ENCODE results near the gene TEKT1. TPM values are rescaled to one million over a fixed set of nuclear protein-coding genes. Genes with fewer than 3 reads are reported as not detected.
"Not testable (repeated sequence)": the region's sequence is repeated elsewhere in the genome, so short reads cannot be mapped to it uniquely, and the experiment has no call there.

Gene TEKT1
- total RNA-seq, 1 donor from 2014 or later, result not detected

GRCh38 chr17:6816368-6816767, 15.2 kb downstream of the TEKT1 start:
- not testable (repeated sequence) for DNase-seq (ENCODE audit: low spot score)

- DNase-seq (ENCODE audit: low spot score), result no peak
Observed at GRCh38 chr17:6815775-6816174, 15.8 kb downstream of the TEKT1 start.

GRCh38 chr17:6812295-6812694, 19.2 kb downstream of the TEKT1 start:
- DNase-seq (ENCODE audit: low spot score), result no peak

- DNase-seq (ENCODE audit: low spot score), result no peak
Observed at GRCh38 chr17:6811510-6811909, 20.0 kb downstream of the TEKT1 start.

- no peak for DNase-seq (ENCODE audit: low spot score)
Observed at GRCh38 chr17:6800422-6801027, 31.0 kb downstream of the TEKT1 start.

GRCh38 chr17:6799738-6800137, 31.8 kb downstream of the TEKT1 start:
- DNase-seq (ENCODE audit: low spot score), result no peak

GRCh38 chr17:6797718-6798351, 33.7 kb downstream of the TEKT1 start:
- no peak for DNase-seq (ENCODE audit: low spot score)

GRCh38 chr17:6796887-6797490, 34.5 kb downstream of the TEKT1 start:
- DNase-seq (ENCODE audit: low spot score), result no peak

GRCh38 chr17:6796017-6796886, 35.3 kb downstream of the TEKT1 start:
- no peak for DNase-seq (ENCODE audit: low spot score)

GRCh38 chr17:6793748-6794493, 37.6 kb downstream of the TEKT1 start:
- DNase-seq (ENCODE audit: low spot score), result no peak

GRCh38 chr17:6789146-6789545, 42.4 kb downstream of the TEKT1 start:
- DNase-seq (ENCODE audit: low spot score), result no peak

- no peak for DNase-seq (ENCODE audit: low spot score)
Observed at GRCh38 chr17:6787081-6787693, 44.3 kb downstream of the TEKT1 start.

GRCh38 chr17:6786618-6787017, 44.9 kb downstream of the TEKT1 start:
- DNase-seq (ENCODE audit: low spot score), result no peak

- DNase-seq (ENCODE audit: low spot score), result no peak
Observed at GRCh38 chr17:6782244-6782643, 49.3 kb downstream of the TEKT1 start.

- DNase-seq (ENCODE audit: low spot score), result no peak
Observed at GRCh38 chr17:6780886-6781285, 50.6 kb downstream of the TEKT1 start.

- DNase-seq (ENCODE audit: low spot score), result no peak
Observed at GRCh38 chr17:6780001-6780400, 51.5 kb downstream of the TEKT1 start.

- no peak for DNase-seq (ENCODE audit: low spot score)
Observed at GRCh38 chr17:6779411-6779810, 52.1 kb downstream of the TEKT1 start.

- no peak for DNase-seq (ENCODE audit: low spot score)
Observed at GRCh38 chr17:6775871-6776405, 55.6 kb downstream of the TEKT1 start, which contains the start of gene FBXO39. Gene FBXO39, plus strand, starts transcription at chr17:6776215. Its CDS starts 3,654 bp downstream, at chr17:6779869.

- not testable (repeated sequence) for DNase-seq (ENCODE audit: low spot score)
Observed at GRCh38 chr17:6774906-6775305, 56.6 kb downstream of the TEKT1 start.

GRCh38 chr17:6772016-6772415, 59.5 kb downstream of the TEKT1 start:
- no peak for DNase-seq (ENCODE audit: low spot score)

- no peak for DNase-seq (ENCODE audit: low spot score)
Observed at GRCh38 chr17:6768447-6768846, 63.1 kb downstream of the TEKT1 start.
